Thyroid gland (tissue), 4 donors: ENCODE measurements around the gene SERINC3.

ENCODE experiments used
- CTCF ChIP-seq, 6 experiments: fragments of 200-600 bp in 3 of 6; fragments of 450-650 bp in 3 of 6; sonication (generic) in 3 of 6; IDR thresholded peaks; one replicate each; pipeline ENCODE4 v1.5.1; 2016 to 2019; ENCODE audit warnings: antibody characterized with exemption in 6 of 6, mild to moderate bottlenecking in 2 of 6, inconsistent platforms in 1 of 6, moderate library complexity in 1 of 6
- POLR2A ChIP-seq, 2 donors: fragments of 450-650 bp; IDR thresholded peaks; one replicate each; pipeline ENCODE4 v1.6.1; 2017; ENCODE audit warnings: antibody characterized with exemption in 2 of 2, mild to moderate bottlenecking in 2 of 2, moderate library complexity in 1 of 2

- TF ChIP-seq CTCF (IDR thresholded peaks at IDR 0.05): no peak
- TF ChIP-seq POLR2A (IDR thresholded peaks at IDR 0.05): no peak
Observed at GRCh38 chr20:44509762-44510161, 12.1 kb downstream of the SERINC3 start.
